Mesenchymal stem cell (in vitro differentiated cells and primary cell): ENCODE measurements around the gene PFKP.

ENCODE experiments used
- DNase-seq: peaks from one replicate; pipeline ENCODE4 v3.0.0-alpha.2; 2013
- H2AFZ ChIP-seq: one replicate; pipeline ENCODE4 v1.6.1; 2013; ENCODE audit warnings: low read depth, mild to moderate bottlenecking, control low read depth, inconsistent platforms, low read length, moderate library complexity
- H2AK5ac ChIP-seq: 2 replicates; pipeline ENCODE4 v1.6.1; 2013; ENCODE audit warnings: low read length, moderate library complexity, mild to moderate bottlenecking, inconsistent platforms; ENCODE audit not compliant: severe bottlenecking
- H2BK120ac ChIP-seq: one replicate; pipeline ENCODE4 v1.6.1; 2013; ENCODE audit warnings: low read depth, mild to moderate bottlenecking, inconsistent platforms, low read length, moderate library complexity
- H2BK12ac ChIP-seq, 2 experiments: one replicate each; pipeline ENCODE4 v1.6.1; 2013; ENCODE audit warnings: inconsistent platforms in 2 of 2, low read length in 2 of 2, mild to moderate bottlenecking in 2 of 2, moderate library complexity in 2 of 2, control low read depth in 1 of 2
- H2BK15ac ChIP-seq: one replicate; pipeline ENCODE4 v1.6.1; 2013; ENCODE audit warnings: mild to moderate bottlenecking, low read depth, inconsistent platforms; ENCODE audit not compliant: poor library complexity, severe bottlenecking
- H2BK5ac ChIP-seq: 2 replicates; pipeline ENCODE4 v1.6.1; 2013; ENCODE audit warnings: low read depth, mild to moderate bottlenecking, low read length, control low read depth, inconsistent platforms; ENCODE audit not compliant: poor library complexity, severe bottlenecking
- H3K14ac ChIP-seq, 2 experiments: one replicate each; pipeline ENCODE4 v1.6.1; 2013; ENCODE audit warnings: inconsistent platforms in 2 of 2, low read length in 2 of 2, control low read depth in 1 of 2, mild to moderate bottlenecking in 1 of 2, moderate library complexity in 1 of 2
- H3K18ac ChIP-seq, 2 experiments: one replicate each; pipeline ENCODE4 v1.6.1; 2013; ENCODE audit warnings: inconsistent platforms in 2 of 2, low read length in 2 of 2, control low read depth in 1 of 2, low read depth in 1 of 2, mild to moderate bottlenecking in 1 of 2
- H3K23ac ChIP-seq, 2 experiments: one replicate each; pipeline ENCODE4 v1.6.1; 2013; ENCODE audit warnings: inconsistent platforms in 2 of 2, low read length in 2 of 2, mild to moderate bottlenecking in 2 of 2, moderate library complexity in 2 of 2, control low read depth in 1 of 2
- H3K27ac ChIP-seq: 2 replicates; pipeline ENCODE4 v1.5.1; 2013; ENCODE audit warnings: mild to moderate bottlenecking, moderate library complexity, low read length, control low read depth, inconsistent platforms; ENCODE audit not compliant: poor library complexity, severe bottlenecking
- H3K27me3 ChIP-seq, 2 experiments: 2 replicates each; pipeline versions ENCODE4 v1.6.1 to v1.7.0; 2013; ENCODE audit warnings: low read length in 2 of 2, mild to moderate bottlenecking in 2 of 2, moderate library complexity in 2 of 2, control low read depth in 1 of 2, inconsistent platforms in 1 of 2; ENCODE audit not compliant: control insufficient read depth in 1 of 2, insufficient read depth in 1 of 2
- H3K36me3 ChIP-seq, 2 experiments: 2 replicates each; pipeline versions ENCODE4 v1.6.1 to v1.7.0; 2013; ENCODE audit warnings: low read length in 2 of 2, control low read depth in 1 of 2, inconsistent platforms in 1 of 2, low read depth in 1 of 2, mild to moderate bottlenecking in 1 of 2; ENCODE audit not compliant: insufficient read depth in 2 of 2, control insufficient read depth in 1 of 2
- H3K4ac ChIP-seq, 2 experiments: one replicate each; pipeline ENCODE4 v1.6.1; 2013; ENCODE audit warnings: inconsistent platforms in 2 of 2, low read length in 2 of 2, mild to moderate bottlenecking in 2 of 2, moderate library complexity in 2 of 2, control low read depth in 1 of 2, low read depth in 1 of 2
- H3K4me1 ChIP-seq: 2 replicates; pipeline ENCODE4 v1.6.1; 2013; ENCODE audit warnings: low read depth, low read length, control low read depth; ENCODE audit not compliant: control insufficient read depth, insufficient read depth
- H3K4me2 ChIP-seq: 2 replicates; pipeline ENCODE4 v1.6.1; 2013; ENCODE audit warnings: low read length, mild to moderate bottlenecking, inconsistent platforms; ENCODE audit not compliant: poor library complexity, severe bottlenecking
- H3K4me3 ChIP-seq, 2 experiments: 2 replicates each; pipeline versions ENCODE4 v1.5.1 to v1.7.0; 2013; ENCODE audit warnings: low read length in 2 of 2, mild to moderate bottlenecking in 2 of 2, control low read depth in 1 of 2, low read depth in 1 of 2; ENCODE audit not compliant: insufficient read depth in 1 of 2
- H3K79me1 ChIP-seq: replicated peaks from 2 replicates; pipeline ENCODE4 v1.6.1; 2013; ENCODE audit warnings: mild to moderate bottlenecking, control low read depth, low read length, inconsistent platforms; ENCODE audit not compliant: poor library complexity, severe bottlenecking
- H3K9ac ChIP-seq: 2 replicates; pipeline ENCODE4 v1.7.0; 2013; ENCODE audit warnings: mild to moderate bottlenecking, low read length, moderate library complexity
- H3K9me3 ChIP-seq: 2 replicates; pipeline ENCODE4 v1.7.0; 2013; ENCODE audit warnings: mild to moderate bottlenecking, low read length; ENCODE audit not compliant: control insufficient read depth
- H4K8ac ChIP-seq: one replicate; pipeline ENCODE4 v1.6.1; 2013; ENCODE audit warnings: inconsistent platforms, mild to moderate bottlenecking, low read length, moderate library complexity
- H4K91ac ChIP-seq: one replicate; pipeline ENCODE4 v1.6.1; 2013; ENCODE audit warnings: mild to moderate bottlenecking, low read length, inconsistent platforms
- whole genome bisulfite sequencing: methylation state at CpG from one replicate; pipeline ENCODE4 v1.1.7; 2013; ENCODE audit warnings: mixed read lengths; 5-methylcytosine and 5-hydroxymethylcytosine counted together

The PFKP gene

GRCh38 chr10:3051692-3052091 is 15.7 kb upstream of the PFKP start:
- H4K91ac ChIP-seq = no peak overlapping the region
- H3K18ac ChIP-seq = no peak overlapping the region
- no peak overlapping the region for H3K14ac ChIP-seq
- DNase-seq = peak; percentile 26
- no peak overlapping the region for H2AK5ac ChIP-seq
- H2BK120ac ChIP-seq = no peak overlapping the region
- no peak overlapping the region for H2BK12ac ChIP-seq
- no peak overlapping the region for H3K23ac ChIP-seq
- H3K79me1 ChIP-seq = no peaks in the 10 kb centered on the region
- H3K9ac ChIP-seq = peak overlapping the region; percentile 69
- no peak overlapping the region for H3K4ac ChIP-seq
- peak overlapping the region in 1 of 2 experiments; percentile 58 for H3K4me3 ChIP-seq
- H3K4me1 ChIP-seq = peaks cover 12% of the 10 kb centered on the region
- no peak overlapping the region for H4K8ac ChIP-seq
- no peaks in the 10 kb centered on the region for H3K36me3 ChIP-seq
- H3K27ac ChIP-seq = no peak overlapping the region
- H3K4me2 ChIP-seq = no peak overlapping the region
- no peaks in the 10 kb centered on the region for H3K27me3 ChIP-seq
- H2BK15ac ChIP-seq = no peak overlapping the region
- H2BK5ac ChIP-seq = no peak overlapping the region
- WGBS = 64% methylated on average over 5 of the region's 5 CpGs
- no peaks in the 10 kb centered on the region for H3K9me3 ChIP-seq
- H2AFZ ChIP-seq = no peak overlapping the region

- no peak overlapping the region for H2BK15ac ChIP-seq
- no peak overlapping the region for H2BK5ac ChIP-seq
- no peak overlapping the region for H3K27ac ChIP-seq
- H2BK12ac ChIP-seq = no peak overlapping the region
- no peak overlapping the region for H3K23ac ChIP-seq
- H3K79me1 ChIP-seq = no peaks in the 10 kb centered on the region
- no peaks in the 10 kb centered on the region for H3K27me3 ChIP-seq
- no peak overlapping the region for H3K4me3 ChIP-seq
- H2BK120ac ChIP-seq = no peak overlapping the region
- WGBS = 97% methylated on average over 2 of the region's 2 CpGs
- no peak for DNase-seq
- H4K8ac ChIP-seq = no peak overlapping the region
- H2AK5ac ChIP-seq = no peak overlapping the region
- no peaks in the 10 kb centered on the region for H3K36me3 ChIP-seq
- no peak overlapping the region for H4K91ac ChIP-seq
- no peak overlapping the region for H3K18ac ChIP-seq
- H2AFZ ChIP-seq = no peak overlapping the region
- no peak overlapping the region for H3K14ac ChIP-seq
- H3K4me1 ChIP-seq = peaks cover 8% of the 10 kb centered on the region
- H3K9me3 ChIP-seq = no peaks in the 10 kb centered on the region
- H3K4me2 ChIP-seq = no peak overlapping the region
- no peak overlapping the region for H3K9ac ChIP-seq
- H3K4ac ChIP-seq = no peak overlapping the region
These were observed 14.2 kb upstream of the PFKP start for GRCh38 chr10:3053155-3053554.

DNA sequence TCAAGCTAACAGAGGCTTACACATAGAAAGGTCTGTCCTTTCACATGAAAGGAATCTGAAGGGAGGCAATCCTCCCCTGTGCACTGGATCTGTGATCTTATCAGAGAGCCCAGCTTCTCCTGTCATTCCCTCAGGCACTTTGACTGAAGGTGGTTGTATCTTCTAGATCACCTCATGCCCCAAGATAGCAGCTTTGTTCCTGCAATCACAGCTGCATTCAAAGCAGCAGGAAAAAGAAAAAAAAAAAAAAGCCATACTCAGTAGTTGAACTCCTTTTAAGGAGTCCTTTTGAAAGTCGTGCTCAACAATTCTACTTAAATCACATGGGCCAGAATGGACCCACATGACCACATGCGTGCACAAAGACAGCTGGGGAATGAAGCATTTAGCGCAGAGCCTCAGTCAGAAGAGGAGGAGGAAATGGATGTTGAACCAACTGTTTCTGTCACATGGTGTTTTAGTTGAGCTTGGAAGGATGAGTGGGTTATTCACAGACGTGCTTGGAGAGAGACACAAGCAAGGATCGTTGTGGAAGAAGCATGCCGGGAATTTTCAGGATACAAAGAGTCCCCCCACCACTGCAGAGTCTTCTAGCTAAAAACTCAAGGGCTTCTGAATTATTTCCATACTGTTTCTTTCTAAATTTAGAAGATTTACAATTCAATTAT is 13.0 kb upstream of the PFKP start:
- Histone ChIP-seq H3K79me1 (no peaks in the 10 kb centered on the region), H3K9me3 (no peaks in the 10 kb centered on the region), H3K9ac (no peak overlapping the region), H2BK15ac (no peak overlapping the region), H2BK120ac (no peak overlapping the region), H3K27me3 (no peaks in the 10 kb centered on the region), H3K14ac (no peak overlapping the region), H4K8ac (no peak overlapping the region), H2AFZ (no peak overlapping the region), H2BK12ac (peak overlapping the region; percentile 32 to 43), H3K4ac (no peak overlapping the region), H2BK5ac (no peak overlapping the region), H3K27ac (no peak overlapping the region), H3K4me1 (peaks cover 3% of the 10 kb centered on the region), H3K36me3 (no peaks in the 10 kb centered on the region), H2AK5ac (no peak overlapping the region), H3K18ac (peak overlapping the region in 1 of 2 experiments; percentile 29), H3K4me3 (no peak overlapping the region), H3K23ac (no peak overlapping the region), H4K91ac (no peak overlapping the region), H3K4me2 (no peak overlapping the region)
- 73% methylated on average over 3 of the region's 6 CpGs for WGBS
- peak; percentile 47 for DNase-seq

DNA sequence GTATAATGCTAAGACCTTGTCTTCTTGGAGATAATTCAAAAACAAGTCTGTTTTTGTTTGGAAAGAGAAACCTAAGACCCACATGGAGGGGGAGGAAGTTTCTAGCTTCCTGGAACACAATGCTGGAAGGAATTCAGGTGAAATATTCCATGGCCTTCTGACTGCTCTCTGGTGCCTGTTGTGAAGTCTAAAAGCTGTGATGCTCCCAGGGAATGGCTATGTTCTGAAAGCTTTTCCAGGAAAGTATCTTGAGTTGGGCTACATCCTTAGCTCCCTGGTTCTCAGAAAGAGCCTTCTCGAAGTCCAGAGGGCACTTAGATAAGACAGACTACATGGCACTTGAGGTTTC is 12.5 kb upstream of the PFKP start:
- no peak overlapping the region for H3K23ac ChIP-seq
- no peak overlapping the region for H3K4me3 ChIP-seq
- H2BK5ac ChIP-seq = no peak overlapping the region
- H3K4me2 ChIP-seq = no peak overlapping the region
- no peaks in the 10 kb centered on the region for H3K36me3 ChIP-seq
- H2AFZ ChIP-seq = no peak overlapping the region
- no peak for DNase-seq
- H3K79me1 ChIP-seq = no peaks in the 10 kb centered on the region
- H3K27ac ChIP-seq = no peak overlapping the region
- H3K18ac ChIP-seq = no peak overlapping the region
- H2BK15ac ChIP-seq = no peak overlapping the region
- H2AK5ac ChIP-seq = no peak overlapping the region
- 73% methylated on average over 1 of the region's 1 CpG for WGBS
- H4K91ac ChIP-seq = no peak overlapping the region
- H2BK12ac ChIP-seq = no peak overlapping the region
- no peak overlapping the region for H3K9ac ChIP-seq
- H3K4me1 ChIP-seq = peaks cover 3% of the 10 kb centered on the region
- H3K9me3 ChIP-seq = no peaks in the 10 kb centered on the region
- no peak overlapping the region for H3K14ac ChIP-seq
- no peak overlapping the region for H2BK120ac ChIP-seq
- no peak overlapping the region for H4K8ac ChIP-seq
- no peaks in the 10 kb centered on the region for H3K27me3 ChIP-seq
- no peak overlapping the region for H3K4ac ChIP-seq
